Activated naive CD8-positive, alpha-beta T cell treated with anti-CD3 and anti-CD28 coated beads for 36 hours (primary cell): ENCODE results near the gene FAM221B. TPM values are rescaled to one million over a fixed set of nuclear protein-coding genes. Genes with fewer than 3 reads are reported as not detected.

Experiments
- DNase-seq: peaks from one replicate; pipeline ENCODE4 v3.0.0; 2021
- H3K27ac Mint-ChIP-seq: one replicate; pipeline ENCODE4 v1.8.0; 2022; ENCODE audit warnings: mild to moderate bottlenecking, moderate library complexity, mixed read lengths
- H3K27me3 Mint-ChIP-seq: one replicate; pipeline ENCODE4 v1.8.0; 2022; ENCODE audit warnings: mild to moderate bottlenecking, mixed read lengths
- H3K36me3 Mint-ChIP-seq: one replicate; pipeline ENCODE4 v1.8.0; 2021; ENCODE audit warnings: mild to moderate bottlenecking, mixed read lengths
- H3K4me1 Mint-ChIP-seq: one replicate; pipeline ENCODE4 v1.8.0; 2021; ENCODE audit warnings: mixed read lengths
- H3K4me3 Mint-ChIP-seq: one replicate; pipeline ENCODE4 v1.8.0; 2022; ENCODE audit warnings: mild to moderate bottlenecking, moderate library complexity, mixed read lengths
- H3K9me3 Mint-ChIP-seq: one replicate; pipeline ENCODE4 v1.8.0; 2022; ENCODE audit warnings: mixed read lengths
- total RNA-seq, 2 experiments: library from RNA; stranded (reverse); gene quantifications; one replicate each; pipeline ENCODE4 v1.2.3, GENCODE V29; 2021

Gene FAM221B, protein sequence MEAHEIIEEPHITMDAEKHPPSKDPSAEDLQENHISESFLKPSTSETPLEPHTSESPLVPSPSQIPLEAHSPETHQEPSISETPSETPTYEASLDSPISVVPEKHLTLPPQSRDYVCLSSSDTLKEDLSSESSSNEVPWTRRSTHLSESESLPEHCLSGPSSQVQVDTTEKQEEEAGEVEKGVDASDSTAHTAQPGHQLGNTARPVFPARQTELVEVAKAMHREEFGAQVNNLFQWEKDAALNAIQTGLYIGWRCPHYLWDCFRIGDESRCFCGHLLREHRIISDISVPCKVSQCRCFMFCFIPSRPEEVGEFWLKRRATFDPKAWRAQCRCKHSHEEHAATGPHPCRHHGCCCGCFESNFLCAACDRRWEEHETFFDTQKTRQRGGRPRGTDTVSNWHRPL
- not detected for total RNA-seq

- Mint-ChIP-seq H3K4me1 (peaks cover 20% of the 10 kb centered on the region), H3K36me3 (no peaks in the 10 kb centered on the region), H3K9me3 (no peaks in the 10 kb centered on the region), H3K27ac (peak within 1 kb of the TSS; percentile 74), H3K27me3 (no peaks in the 10 kb centered on the region), H3K4me3 (peak within 1 kb of the TSS; percentile 95)
- DNase-seq, result peak; percentile 31
These were observed at the start of gene FAM221B for GRCh38 chr9:35828716-35829083. Gene FAM221B, minus strand, starts transcription at chr9:35828732. Its CDS starts 2,571 bp downstream, at chr9:35826161.

DNA sequence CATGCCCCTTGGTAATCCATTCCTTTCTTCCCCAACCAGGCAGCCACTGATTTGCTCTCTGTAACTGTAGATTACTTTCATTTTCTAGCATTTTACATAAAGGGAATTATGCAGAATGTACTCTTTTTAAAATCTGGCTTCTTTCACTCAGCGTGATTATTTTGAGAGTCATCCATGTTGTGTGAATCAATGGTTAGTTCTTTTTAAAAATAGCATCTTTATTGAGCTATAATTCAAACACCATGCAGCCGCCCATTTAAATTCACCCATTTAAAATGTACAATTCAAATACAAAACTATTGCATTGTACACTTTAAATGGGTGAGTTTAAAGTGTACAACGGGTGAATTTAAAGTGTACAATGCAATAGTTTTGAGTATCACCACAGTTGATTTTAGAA is 44.0 kb upstream of the FAM221B start:
- no peak overlapping the region for H3K4me3 Mint-ChIP-seq
- no peak for DNase-seq
- peaks cover 11% of the 10 kb centered on the region for H3K9me3 Mint-ChIP-seq
- H3K27me3 Mint-ChIP-seq, result peaks cover 3% of the 10 kb centered on the region
- no peaks in the 10 kb centered on the region for H3K36me3 Mint-ChIP-seq
- H3K27ac Mint-ChIP-seq, result no peak overlapping the region
- H3K4me1 Mint-ChIP-seq, result no peaks in the 10 kb centered on the region

GRCh38 chr9:35871545-35871944 is 43.0 kb upstream of the FAM221B start:
- H3K4me3 Mint-ChIP-seq, result no peak overlapping the region
- no peak for DNase-seq
- H3K27me3 Mint-ChIP-seq, result no peaks in the 10 kb centered on the region
- peaks cover 4% of the 10 kb centered on the region for H3K9me3 Mint-ChIP-seq
- no peaks in the 10 kb centered on the region for H3K36me3 Mint-ChIP-seq
- H3K27ac Mint-ChIP-seq, result no peak overlapping the region
- no peaks in the 10 kb centered on the region for H3K4me1 Mint-ChIP-seq

GRCh38 chr9:35870351-35870923 is 41.9 kb upstream of the FAM221B start, which contains the start of gene OR13J1:
Gene OR13J1, minus strand, starts transcription at chr9:35870401. Its CDS starts 0 bp downstream, at chr9:35870401.
- no peaks in the 10 kb centered on the region for H3K4me1 Mint-ChIP-seq
- no peak within 1 kb of the TSS for H3K27ac Mint-ChIP-seq
- no peak for DNase-seq
- peaks cover 6% of the 10 kb centered on the region for H3K27me3 Mint-ChIP-seq
- no peaks in the 10 kb centered on the region for H3K36me3 Mint-ChIP-seq
- H3K4me3 Mint-ChIP-seq, result no peak within 1 kb of the TSS
- no peaks in the 10 kb centered on the region for H3K9me3 Mint-ChIP-seq

DNA sequence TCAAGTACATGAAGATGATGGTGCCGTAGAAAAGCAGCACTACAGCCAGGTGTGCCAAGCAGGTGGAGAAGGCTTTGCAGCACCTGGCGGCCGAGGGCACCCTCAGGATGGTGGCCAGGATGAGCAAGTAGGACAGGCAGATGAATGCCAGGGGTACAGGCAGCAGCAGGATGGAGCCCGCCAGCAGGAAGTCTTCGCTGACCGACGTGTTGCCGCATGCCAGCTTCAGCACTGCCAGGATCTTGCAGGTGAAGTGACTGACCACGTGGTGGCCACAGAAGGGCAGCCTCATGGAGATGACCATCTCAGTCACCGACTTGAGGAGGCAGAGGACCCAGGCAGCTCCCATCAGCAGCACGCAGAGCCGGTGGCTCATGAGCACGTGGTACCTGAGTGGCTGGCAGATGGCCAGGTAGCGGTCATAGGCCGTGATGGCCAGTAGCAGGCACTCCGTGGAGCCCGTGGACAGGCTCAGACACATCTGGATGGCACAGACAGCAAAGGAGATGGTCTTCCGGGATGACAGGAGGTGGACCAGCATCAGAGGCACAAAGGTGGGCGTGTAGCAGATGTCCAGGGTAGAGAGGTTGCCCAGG is 41.2 kb upstream of the FAM221B start:
- Mint-ChIP-seq H3K27ac (no peak overlapping the region), H3K4me3 (no peak overlapping the region), H3K9me3 (no peaks in the 10 kb centered on the region), H3K27me3 (peaks cover 8% of the 10 kb centered on the region), H3K36me3 (no peaks in the 10 kb centered on the region), H3K4me1 (no peaks in the 10 kb centered on the region)
- DNase-seq, result no peak

- DNase-seq, result no peak
- no peaks in the 10 kb centered on the region for H3K9me3 Mint-ChIP-seq
- no peak overlapping the region for H3K4me3 Mint-ChIP-seq
- no peaks in the 10 kb centered on the region for H3K36me3 Mint-ChIP-seq
- peaks cover 8% of the 10 kb centered on the region for H3K27me3 Mint-ChIP-seq
- H3K27ac Mint-ChIP-seq, result no peak overlapping the region
- no peaks in the 10 kb centered on the region for H3K4me1 Mint-ChIP-seq
These were observed 40.4 kb upstream of the FAM221B start for GRCh38 chr9:35868933-35869332.

DNA sequence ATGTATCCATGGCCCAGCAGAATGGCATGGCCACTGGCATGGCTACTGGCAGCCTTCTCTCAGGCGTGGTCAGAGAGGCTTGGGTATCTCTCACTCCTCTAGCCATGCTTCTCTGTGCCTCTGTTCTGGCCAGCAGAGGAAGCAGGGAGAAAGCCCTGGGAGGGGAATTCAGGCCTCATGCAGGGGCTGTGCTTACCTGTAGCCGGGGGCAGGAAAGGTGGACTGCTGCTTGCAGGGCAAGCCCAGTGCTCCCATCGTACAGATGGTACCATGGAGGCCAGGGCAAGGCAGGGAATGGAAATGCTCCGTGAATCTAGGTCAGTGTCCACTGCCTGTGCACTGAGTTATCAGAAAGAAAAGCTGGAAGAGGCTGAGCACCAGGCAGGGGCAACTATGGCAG is 39.0 kb upstream of the FAM221B start:
- Mint-ChIP-seq H3K36me3 (no peaks in the 10 kb centered on the region), H3K4me3 (no peak overlapping the region), H3K27ac (no peak overlapping the region), H3K27me3 (peaks cover 13% of the 10 kb centered on the region), H3K4me1 (no peaks in the 10 kb centered on the region), H3K9me3 (no peaks in the 10 kb centered on the region)
- DNase-seq, result no peak

GRCh38 chr9:35864695-35865255 is 36.2 kb upstream of the FAM221B start:
- Mint-ChIP-seq H3K4me3 (no peak overlapping the region), H3K9me3 (no peaks in the 10 kb centered on the region), H3K4me1 (no peaks in the 10 kb centered on the region), H3K36me3 (no peaks in the 10 kb centered on the region), H3K27me3 (peaks cover 14% of the 10 kb centered on the region), H3K27ac (no peak overlapping the region)
- DNase-seq, result no peak

DNA sequence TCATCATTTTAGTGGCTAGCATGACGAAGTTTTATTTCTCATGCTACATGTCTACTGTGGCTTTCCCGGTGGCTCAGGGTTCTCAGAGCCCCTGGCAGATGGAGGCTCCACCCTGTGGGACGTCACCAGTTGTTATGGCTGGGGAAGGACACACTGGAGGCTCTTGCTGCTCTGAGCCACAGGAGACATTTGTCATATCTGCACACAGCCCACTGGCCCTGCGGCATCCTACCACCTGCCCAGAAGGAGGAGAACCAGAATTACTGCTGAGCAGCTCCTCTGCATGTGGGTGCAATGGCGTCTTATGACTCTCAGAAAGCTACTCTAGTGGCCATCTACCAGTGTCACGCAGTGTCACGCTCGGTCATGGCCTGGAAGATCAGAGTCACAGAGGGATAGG is 35.1 kb upstream of the FAM221B start:
- H3K9me3 Mint-ChIP-seq, result no peaks in the 10 kb centered on the region
- no peak overlapping the region for H3K27ac Mint-ChIP-seq
- H3K4me3 Mint-ChIP-seq, result no peak overlapping the region
- peaks cover 14% of the 10 kb centered on the region for H3K27me3 Mint-ChIP-seq
- DNase-seq, result no peak
- H3K4me1 Mint-ChIP-seq, result no peaks in the 10 kb centered on the region
- H3K36me3 Mint-ChIP-seq, result no peaks in the 10 kb centered on the region

- Mint-ChIP-seq H3K9me3 (no peaks in the 10 kb centered on the region), H3K27me3 (peaks cover 14% of the 10 kb centered on the region), H3K36me3 (no peaks in the 10 kb centered on the region), H3K4me3 (no peak overlapping the region), H3K27ac (no peak overlapping the region), H3K4me1 (no peaks in the 10 kb centered on the region)
- DNase-seq, result no peak
These were observed 33.8 kb upstream of the FAM221B start for GRCh38 chr9:35862328-35862727.

DNA sequence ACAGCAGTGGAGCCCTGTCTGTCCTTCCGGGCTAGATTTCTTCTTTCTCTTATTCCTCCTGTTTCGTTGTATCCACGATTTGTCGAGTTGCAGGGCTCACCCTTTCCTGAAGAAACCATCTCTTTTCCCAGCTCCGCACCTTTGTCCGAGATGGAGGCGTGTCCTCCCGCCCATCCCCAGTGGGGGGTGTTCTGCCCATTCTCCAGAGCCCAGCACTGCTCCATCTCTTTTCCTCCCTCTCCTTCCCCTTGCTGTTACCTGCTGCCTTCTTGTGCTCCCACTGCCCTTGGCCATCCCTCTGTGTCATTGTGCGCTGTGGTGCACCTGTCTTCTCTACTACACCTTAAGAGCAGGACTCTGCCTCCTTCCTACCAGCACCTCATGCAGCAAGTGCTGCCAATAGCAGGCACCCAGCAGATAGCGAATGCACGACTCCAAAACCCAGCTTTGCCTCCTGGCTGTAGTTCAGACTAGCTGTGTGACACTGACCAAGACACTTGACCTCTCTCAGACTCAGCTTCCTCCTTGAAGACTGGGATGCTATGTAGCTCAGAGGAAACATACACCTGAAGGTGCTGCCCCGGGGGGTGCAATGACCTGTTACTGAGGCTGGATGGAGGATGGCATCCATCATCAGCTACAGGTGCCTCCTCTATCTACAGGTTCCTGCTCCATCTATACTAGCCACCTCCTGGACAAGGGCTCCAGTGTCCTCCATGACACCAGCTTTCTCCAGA is 32.8 kb upstream of the FAM221B start:
- Mint-ChIP-seq H3K27ac (no peak overlapping the region), H3K27me3 (peaks cover 14% of the 10 kb centered on the region), H3K4me3 (no peak overlapping the region), H3K9me3 (no peaks in the 10 kb centered on the region), H3K4me1 (no peaks in the 10 kb centered on the region), H3K36me3 (no peaks in the 10 kb centered on the region)
- no peak for DNase-seq

- Mint-ChIP-seq H3K4me3 (no peak overlapping the region), H3K36me3 (no peaks in the 10 kb centered on the region), H3K27ac (no peak overlapping the region), H3K4me1 (no peaks in the 10 kb centered on the region), H3K9me3 (no peaks in the 10 kb centered on the region), H3K27me3 (peaks cover 6% of the 10 kb centered on the region)
- no peak for DNase-seq
These were observed 31.4 kb upstream of the FAM221B start for GRCh38 chr9:35859990-35860339.

- no peak overlapping the region for H3K27ac Mint-ChIP-seq
- no peak overlapping the region for H3K4me3 Mint-ChIP-seq
- no peaks in the 10 kb centered on the region for H3K9me3 Mint-ChIP-seq
- DNase-seq, result no peak
- no peaks in the 10 kb centered on the region for H3K4me1 Mint-ChIP-seq
- H3K27me3 Mint-ChIP-seq, result peaks cover 6% of the 10 kb centered on the region
- H3K36me3 Mint-ChIP-seq, result no peaks in the 10 kb centered on the region
These were observed 30.9 kb upstream of the FAM221B start for GRCh38 chr9:35859310-35859989.

DNA sequence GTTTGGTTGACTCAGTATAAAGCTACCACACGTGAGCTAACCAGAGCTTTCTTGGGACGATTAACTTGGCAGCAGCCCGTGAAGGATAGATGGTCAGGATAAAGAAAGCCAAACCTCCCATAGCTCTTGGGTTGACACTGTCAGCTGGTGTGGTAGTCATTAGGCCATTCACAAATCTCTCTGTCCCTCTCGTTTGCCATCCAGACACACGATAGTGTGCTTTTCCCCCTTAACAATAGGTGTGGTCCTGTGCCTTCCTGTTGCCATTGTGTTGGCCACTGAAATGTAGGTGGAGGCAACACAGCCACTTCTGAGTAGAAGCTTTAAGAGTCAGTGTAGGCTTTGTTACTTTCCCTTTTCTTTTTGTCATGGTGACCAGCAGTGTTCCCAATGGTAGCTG is 29.9 kb upstream of the FAM221B start:
- Mint-ChIP-seq H3K27me3 (peaks cover 6% of the 10 kb centered on the region), H3K27ac (no peak overlapping the region), H3K4me3 (no peak overlapping the region), H3K36me3 (no peaks in the 10 kb centered on the region), H3K9me3 (no peaks in the 10 kb centered on the region), H3K4me1 (no peaks in the 10 kb centered on the region)
- no peak for DNase-seq
